Measurements from ENCODE around the gene KCNN3.
"Not testable (repeated sequence)": the region's sequence is repeated elsewhere in the genome, so short reads cannot be mapped to it uniquely, and the experiment has no call there.

KCNN3 gene

DNA sequence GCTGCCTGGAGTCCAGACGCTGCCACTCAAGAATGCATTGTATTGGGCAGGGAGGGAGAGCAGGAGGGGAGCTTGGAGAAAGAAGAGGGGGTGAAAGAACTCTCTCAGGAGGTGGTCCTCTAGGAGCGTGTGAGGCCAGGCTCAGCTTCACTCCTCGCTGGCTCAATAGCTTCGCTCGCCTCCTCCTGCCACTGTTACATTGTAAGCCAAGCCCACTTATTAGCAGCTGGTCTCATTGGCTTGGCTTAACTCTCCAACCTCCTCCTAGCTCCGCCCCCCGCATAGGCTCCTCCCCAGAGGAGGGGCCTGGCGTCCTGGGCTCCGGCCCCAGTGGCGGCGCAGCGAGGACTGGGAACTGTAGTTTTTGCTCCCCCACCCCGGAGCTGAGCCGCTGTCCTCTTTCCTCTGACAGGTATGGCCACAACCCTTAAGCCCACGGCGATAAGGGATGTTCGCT lies at the start of gene KCNN3:
Gene KCNN3 (minus strand): TSS at position 167 of the 457 bp plus-strand sequence. CDS start 317 bp downstream, outside the sequence.
- peak within 1 kb of the TSS; percentile 13; the same call in 1 of the 2 replicates for H3K27ac ChIP-seq
- TF ChIP-seq, protein P1, sequence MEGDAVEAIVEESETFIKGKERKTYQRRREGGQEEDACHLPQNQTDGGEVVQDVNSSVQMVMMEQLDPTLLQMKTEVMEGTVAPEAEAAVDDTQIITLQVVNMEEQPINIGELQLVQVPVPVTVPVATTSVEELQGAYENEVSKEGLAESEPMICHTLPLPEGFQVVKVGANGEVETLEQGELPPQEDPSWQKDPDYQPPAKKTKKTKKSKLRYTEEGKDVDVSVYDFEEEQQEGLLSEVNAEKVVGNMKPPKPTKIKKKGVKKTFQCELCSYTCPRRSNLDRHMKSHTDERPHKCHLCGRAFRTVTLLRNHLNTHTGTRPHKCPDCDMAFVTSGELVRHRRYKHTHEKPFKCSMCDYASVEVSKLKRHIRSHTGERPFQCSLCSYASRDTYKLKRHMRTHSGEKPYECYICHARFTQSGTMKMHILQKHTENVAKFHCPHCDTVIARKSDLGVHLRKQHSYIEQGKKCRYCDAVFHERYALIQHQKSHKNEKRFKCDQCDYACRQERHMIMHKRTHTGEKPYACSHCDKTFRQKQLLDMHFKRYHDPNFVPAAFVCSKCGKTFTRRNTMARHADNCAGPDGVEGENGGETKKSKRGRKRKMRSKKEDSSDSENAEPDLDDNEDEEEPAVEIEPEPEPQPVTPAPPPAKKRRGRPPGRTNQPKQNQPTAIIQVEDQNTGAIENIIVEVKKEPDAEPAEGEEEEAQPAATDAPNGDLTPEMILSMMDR (conservative IDR thresholded peaks at IDR 0.05): no peak

DNA sequence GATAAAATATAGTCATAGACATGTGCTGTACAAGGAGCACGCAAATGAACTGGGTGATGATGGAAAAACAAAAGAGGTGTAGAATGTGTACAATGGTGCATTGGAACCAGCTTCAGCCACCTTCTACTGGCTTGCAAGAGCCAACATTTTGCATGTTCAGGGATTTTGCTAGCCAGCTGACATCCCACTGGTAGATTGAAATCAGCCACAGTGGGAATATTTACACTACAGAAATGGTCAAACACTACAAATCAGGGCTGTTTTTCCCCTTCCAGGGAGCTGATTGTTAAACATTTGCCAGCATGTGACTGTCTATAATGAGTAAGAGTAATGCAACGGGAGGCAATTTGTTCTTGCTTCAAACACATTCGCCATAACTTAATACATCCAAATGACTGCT lies 43.2 kb upstream of the KCNN3 start:
- H3K27ac ChIP-seq: peak overlapping the region; percentile 2; the same call in 1 of the 2 replicates
- TF ChIP-seq, protein P1 (conservative IDR thresholded peaks at IDR 0.05): no peak

DNA sequence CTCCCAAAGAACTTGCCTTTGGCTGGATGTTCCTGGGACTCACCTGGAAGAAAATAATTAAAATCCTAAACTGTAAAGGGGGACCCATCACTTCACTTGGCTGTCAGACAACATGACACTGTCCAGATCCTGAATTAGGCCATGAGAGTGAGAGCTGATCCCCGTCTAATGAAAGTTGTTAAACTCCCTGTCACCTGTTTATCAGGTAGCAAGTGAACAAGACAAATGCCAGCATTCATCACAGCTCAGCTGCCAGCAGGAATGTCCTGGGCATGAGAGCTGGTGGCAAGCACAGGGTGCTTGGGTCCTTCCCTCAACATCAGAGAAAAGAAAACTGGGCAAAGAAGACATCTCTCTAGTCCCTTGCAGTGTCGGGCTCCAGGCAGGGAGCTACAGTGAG lies 42.7 kb upstream of the KCNN3 start:
- peak overlapping the region; percentile 2; the same call in 1 of the 2 replicates for H3K27ac ChIP-seq
- TF ChIP-seq, protein P1 (conservative IDR thresholded peaks at IDR 0.05): no peak

DNA sequence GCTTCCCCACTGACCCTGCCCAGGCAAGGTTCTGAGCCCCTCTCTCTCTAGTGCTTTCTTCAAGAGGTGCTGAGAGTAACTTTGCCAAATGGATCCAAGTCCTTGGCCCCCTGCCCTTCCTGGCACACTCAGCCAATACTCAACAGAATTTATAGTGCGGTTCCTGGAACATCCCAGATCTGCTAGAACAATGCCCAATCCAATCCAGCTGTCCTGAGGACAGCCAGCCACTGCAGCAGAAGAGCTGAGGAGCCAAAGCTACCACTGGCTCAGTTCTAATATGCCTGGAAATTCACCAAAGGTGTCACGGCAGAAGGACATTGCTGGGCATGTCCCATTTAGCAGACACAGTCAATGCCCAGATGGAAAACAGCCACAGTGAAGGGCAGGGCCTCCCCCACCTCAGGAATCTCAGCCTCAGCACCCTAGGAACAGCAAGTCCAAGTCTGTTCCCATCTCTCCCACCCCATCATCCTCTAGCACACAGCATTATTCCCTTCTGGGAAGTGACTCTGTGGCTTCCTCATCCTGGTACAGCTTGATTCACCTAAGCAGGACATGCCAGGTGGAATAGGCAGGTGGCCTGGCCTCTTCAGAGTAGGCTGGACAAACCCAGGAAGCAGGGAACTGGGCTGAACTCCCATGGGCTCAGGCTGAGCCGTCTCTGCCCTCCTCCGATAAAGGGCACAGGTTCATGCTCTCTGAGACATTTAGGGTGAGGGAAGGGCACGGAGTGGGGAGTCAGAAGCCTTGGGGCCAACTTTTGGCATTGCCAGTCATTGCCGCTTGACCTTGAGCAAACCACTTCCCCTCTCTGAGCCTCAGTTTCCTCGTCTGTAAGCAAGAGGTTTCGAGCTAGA lies 41.8 kb upstream of the KCNN3 start:
- TF ChIP-seq, protein P1 (conservative IDR thresholded peaks at IDR 0.05): no peak
- H3K27ac ChIP-seq: no peak overlapping the region

DNA sequence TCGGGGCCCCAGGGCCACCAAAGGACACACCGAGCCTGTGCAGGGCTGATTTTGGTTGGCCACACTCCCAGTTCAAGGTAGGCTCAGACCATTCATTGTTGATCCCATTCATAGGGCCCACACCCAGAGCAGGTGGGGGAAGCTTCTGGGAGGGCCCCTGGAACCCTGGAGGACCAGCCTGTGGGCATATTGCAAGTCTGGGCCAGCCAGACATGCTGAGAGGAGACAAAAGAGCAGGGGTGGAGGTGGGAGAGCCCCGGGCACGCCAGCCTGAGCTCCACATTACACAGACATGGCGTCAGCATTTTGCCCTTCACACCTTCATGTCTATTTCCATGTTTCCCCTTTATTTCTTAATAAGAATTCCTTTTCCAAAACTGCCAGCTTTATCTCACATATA lies 40.8 kb upstream of the KCNN3 start:
- H3K27ac ChIP-seq: no peak overlapping the region
- TF ChIP-seq, protein P1 (conservative IDR thresholded peaks at IDR 0.05): no peak

DNA sequence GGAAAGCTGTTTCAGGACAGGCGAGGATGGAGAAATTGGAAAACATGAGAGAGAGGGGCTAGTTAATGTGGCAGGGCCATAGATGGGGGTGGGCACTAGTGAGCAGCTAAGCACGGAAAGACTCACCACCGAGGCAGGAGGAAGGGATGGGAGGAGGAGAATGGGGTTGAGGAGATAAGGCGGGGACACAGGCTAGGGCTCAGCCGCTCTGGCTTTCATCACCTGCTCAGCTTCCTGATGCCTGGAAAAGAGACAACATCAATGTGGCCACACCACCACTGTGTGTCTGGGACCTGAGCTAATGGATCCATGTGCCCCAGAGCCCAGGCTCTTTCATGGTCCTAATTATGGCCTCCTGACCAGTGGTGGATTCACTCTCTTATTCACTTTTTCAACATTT lies 38.9 kb upstream of the KCNN3 start:
- TF ChIP-seq, protein P1 (conservative IDR thresholded peaks at IDR 0.05): no peak

DNA sequence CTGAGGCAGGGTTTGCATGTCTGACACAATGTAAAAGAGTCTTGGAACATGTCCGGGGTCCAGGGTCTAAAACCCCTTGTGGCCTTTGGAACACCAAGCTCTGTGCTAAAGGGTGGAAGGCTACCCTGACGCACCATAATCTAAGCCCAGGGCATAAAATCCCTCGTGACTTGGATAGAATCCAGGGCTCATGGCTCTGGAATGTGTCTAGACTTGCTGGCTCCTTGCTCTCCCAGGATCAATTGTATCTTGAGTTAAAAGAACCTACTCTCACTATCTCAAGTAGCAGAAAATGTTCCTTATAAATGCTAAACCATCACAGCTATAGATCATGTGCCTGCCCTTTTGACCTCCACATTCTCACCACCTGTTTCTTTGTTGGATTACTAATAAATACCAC lies 38.0 kb upstream of the KCNN3 start:
- not testable (repeated sequence) for H3K27ac ChIP-seq

More for the DNA sequence above, 38.9 kb upstream of the KCNN3 start:
- H3K27ac ChIP-seq: no peak overlapping the region

DNA sequence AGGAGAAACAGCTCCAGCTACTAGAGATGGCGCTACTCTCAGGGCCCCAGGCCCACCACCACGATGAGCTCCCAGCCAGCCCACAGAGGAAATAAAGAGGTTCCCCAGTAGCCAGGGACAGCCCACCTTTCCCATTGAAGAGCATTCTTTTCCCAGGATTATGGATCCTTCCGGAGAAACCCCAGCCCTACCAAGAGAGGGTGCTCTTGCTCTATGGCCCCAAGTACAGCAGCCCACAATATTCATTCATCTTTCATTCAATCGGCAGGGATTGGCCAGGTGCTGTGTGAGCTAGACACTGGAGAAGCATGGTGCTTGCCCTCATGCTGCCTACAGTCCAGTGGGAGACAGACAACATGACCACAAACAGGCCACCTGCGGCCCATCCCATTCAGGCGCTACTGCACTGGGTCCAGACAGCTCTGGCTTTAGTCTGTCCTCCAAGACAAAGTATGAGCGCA lies 36.6 kb upstream of the KCNN3 start:
- no peak overlapping the region for H3K27ac ChIP-seq
- TF ChIP-seq, protein P1 (conservative IDR thresholded peaks at IDR 0.05): peak; percentile 80

All from VCaP (cell line).